Esophagus (tissue), 2 donors: ENCODE measurements around the gene GPR3. TPM values are rescaled to one million over a fixed set of nuclear protein-coding genes. Genes with fewer than 3 reads are reported as not detected.

Experiments
- H3K27ac ChIP-seq, 2 donors: one replicate each; pipeline ENCODE4 v1.5.1; 2013; ENCODE audit warnings: low read depth in 2 of 2, mild to moderate bottlenecking in 2 of 2, inconsistent platforms in 1 of 2, low read length in 1 of 2, moderate library complexity in 1 of 2
- H3K27me3 ChIP-seq, 2 donors: one replicate each; pipeline ENCODE4 v1.6.1; 2013; ENCODE audit warnings: low read length in 2 of 2, control low read depth in 1 of 2, mild to moderate bottlenecking in 1 of 2; ENCODE audit not compliant: insufficient read depth in 2 of 2, control insufficient read depth in 1 of 2
- H3K36me3 ChIP-seq, 2 donors: one replicate each; pipeline ENCODE4 v1.6.1; 2013; ENCODE audit warnings: low read length in 1 of 2; ENCODE audit not compliant: control insufficient read depth in 2 of 2, insufficient read depth in 2 of 2
- H3K4me1 ChIP-seq, 2 donors: one replicate each; pipeline ENCODE4 v1.6.1; 2013; ENCODE audit warnings: low read length in 1 of 2; ENCODE audit not compliant: control insufficient read depth in 2 of 2, insufficient read depth in 2 of 2
- H3K4me3 ChIP-seq, 2 donors: one replicate each; pipeline ENCODE4 v1.5.1; 2013; ENCODE audit warnings: low read length in 2 of 2, mild to moderate bottlenecking in 2 of 2, low read depth in 1 of 2, moderate library complexity in 1 of 2
- H3K9me3 ChIP-seq, 2 donors: one replicate each; pipeline ENCODE4 v1.6.1; 2013; ENCODE audit warnings: mild to moderate bottlenecking in 2 of 2, low read depth in 1 of 2, low read length in 1 of 2, moderate library complexity in 1 of 2; ENCODE audit not compliant: control insufficient read depth in 2 of 2, insufficient read depth in 1 of 2
- WGBS, 2 donors: extraction: QIAGEN DNeasy Blood & Tissue Kit; methylation state at CpG; one replicate each; pipeline ENCODE4 v1.1.7; 2013; 5-methylcytosine and 5-hydroxymethylcytosine counted together
- polyA plus RNA-seq, 2 donors: library from polyadenylated mRNA; stranded (reverse); fragments of 200-250 nt; gene quantifications; one replicate each; pipeline ENCODE4 v1.2.3, GENCODE V29; 2013
- donor health status: healthy with polysubstance abuse.
- donor health status: Bipolar disorder and iron deficiency.

GPR3 gene
- polyA plus RNA-seq, 2 donors, result 0.22 to 0.25 TPM

DNA sequence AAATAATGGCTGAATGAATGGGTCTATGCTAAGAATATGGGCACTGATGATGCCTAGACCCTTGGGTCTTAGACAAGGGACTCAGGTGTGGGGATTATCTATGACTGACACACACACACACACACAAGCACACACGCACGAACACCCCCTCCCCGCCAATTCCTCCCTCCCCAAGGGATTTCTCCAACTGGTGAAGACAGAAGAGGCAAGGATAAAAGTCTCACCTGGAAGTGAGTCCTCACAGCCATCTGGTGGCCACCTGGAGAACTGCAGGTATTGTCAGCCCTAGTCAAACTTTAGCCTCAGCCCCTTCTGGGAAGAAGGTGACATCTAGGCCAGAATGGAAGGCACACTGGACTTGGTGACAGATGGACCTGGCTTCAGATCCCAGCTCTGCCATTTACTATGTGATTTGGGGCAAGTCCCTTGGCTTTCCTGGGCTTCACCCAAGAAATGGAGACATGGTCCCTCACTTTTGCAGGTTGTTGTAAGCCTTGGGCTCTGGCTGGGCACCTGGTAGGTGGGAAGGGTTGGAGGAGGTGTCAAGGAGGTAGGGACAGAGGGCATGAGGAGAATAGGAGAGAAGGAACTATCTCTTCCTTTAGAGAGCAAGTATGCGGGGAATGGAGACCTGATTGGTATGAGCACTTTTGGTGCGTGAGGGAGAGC lies 4.0 kb upstream of the GPR3 start:
- Histone ChIP-seq H3K27ac (no peak overlapping the region), H3K9me3 (no peaks in the 10 kb centered on the region), H3K27me3 (no peaks in the 10 kb centered on the region), H3K4me1 (peaks cover 2 to 7% of the 10 kb centered on the region in 2 donors), H3K36me3 (no peaks in the 10 kb centered on the region), H3K4me3 (no peak overlapping the region)
- WGBS, 2 donors, result 41 to 43% methylated on average over 5 of the region's 5 CpGs

DNA sequence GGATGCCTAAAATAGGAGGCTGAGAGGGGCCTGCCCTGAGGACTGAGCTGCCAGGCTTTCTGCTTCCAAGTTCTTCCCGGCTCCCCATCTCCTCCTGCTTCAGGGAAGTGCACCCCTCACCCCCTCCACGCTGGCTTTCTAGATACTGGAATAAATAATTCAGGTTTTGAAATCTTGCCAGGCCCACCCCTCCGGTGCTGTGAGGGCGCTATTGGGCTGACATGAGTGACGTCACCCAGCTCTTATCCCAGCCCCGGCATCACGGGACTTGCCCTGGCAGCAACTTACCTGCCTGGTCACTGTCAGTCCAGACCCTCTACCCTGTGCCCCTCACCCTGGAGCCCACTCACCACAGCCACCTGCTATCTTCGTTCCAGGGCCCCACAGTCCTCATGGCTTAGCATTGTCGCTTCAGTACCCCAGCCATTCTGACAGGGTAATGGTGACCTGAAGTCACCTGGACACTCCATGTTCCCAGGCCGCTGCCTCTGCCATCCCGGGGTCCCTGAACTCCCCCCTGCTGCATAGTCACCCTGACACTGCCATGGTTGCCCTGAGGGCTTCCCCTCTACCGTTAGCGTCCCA lies 819 bp upstream of the GPR3 start:
- peak overlapping the region in 1 of 2 donors; percentile 54 for H3K27ac ChIP-seq
- H3K4me3 ChIP-seq, result no peak overlapping the region
- peaks cover 2 to 7% of the 10 kb centered on the region in 2 donors for H3K4me1 ChIP-seq
- 10 to 11% methylated on average over 13 of the region's 13 CpGs for WGBS, 2 donors
- no peaks in the 10 kb centered on the region for H3K27me3 ChIP-seq
- no peaks in the 10 kb centered on the region for H3K36me3 ChIP-seq
- H3K9me3 ChIP-seq, result no peaks in the 10 kb centered on the region

DNA sequence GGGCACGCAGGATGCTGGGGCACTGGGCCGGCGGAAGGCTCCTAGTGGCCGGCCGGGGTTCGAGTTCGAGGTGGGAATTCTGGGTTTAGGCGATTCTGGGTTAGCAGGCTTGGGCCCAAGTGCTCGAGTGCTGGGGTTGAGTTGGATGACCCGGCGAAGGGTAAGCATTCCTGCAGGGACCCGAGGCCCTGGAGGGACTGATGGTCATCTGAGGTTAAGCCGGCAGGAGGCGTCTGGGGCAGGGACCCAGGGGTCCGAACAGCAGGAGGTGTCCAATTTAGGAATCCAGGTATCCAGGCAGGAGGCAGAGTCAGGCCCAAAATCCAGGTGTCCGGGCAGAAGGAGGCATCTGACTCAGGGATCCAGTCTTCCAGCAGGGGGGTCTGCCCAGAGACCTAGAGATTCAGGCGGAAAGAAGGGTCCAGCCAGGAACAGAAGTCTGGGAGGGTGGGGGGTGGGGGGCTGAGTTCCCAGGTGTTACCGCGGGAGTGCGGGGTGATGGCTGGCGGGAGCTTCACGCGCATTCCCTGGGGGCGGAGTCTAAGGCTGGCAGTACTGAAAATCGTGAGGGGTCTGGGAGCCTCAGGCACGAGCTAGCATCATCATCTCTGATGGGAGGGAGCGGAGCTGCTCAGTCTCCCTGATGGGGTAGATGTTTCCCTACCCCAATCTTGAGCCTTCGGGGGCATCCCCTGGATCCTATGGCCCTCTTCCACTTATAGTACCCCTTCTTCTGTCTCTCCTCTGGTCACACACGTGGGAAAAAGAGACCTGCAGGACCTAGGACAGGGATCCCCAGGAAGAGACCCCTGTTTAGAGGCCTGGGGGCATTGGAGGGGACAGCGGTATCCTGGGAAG lies 585 bp downstream of the GPR3 start:
- Histone ChIP-seq H3K4me1 (peaks cover 2 to 7% of the 10 kb centered on the region in 2 donors), H3K27me3 (no peaks in the 10 kb centered on the region), H3K4me3 (peak overlapping the region; percentile 43), H3K27ac (peak overlapping the region in 1 of 2 donors; percentile 53), H3K9me3 (no peaks in the 10 kb centered on the region), H3K36me3 (no peaks in the 10 kb centered on the region)
- WGBS, 2 donors, result 38 to 39% methylated on average over 30 of the region's 30 CpGs

DNA sequence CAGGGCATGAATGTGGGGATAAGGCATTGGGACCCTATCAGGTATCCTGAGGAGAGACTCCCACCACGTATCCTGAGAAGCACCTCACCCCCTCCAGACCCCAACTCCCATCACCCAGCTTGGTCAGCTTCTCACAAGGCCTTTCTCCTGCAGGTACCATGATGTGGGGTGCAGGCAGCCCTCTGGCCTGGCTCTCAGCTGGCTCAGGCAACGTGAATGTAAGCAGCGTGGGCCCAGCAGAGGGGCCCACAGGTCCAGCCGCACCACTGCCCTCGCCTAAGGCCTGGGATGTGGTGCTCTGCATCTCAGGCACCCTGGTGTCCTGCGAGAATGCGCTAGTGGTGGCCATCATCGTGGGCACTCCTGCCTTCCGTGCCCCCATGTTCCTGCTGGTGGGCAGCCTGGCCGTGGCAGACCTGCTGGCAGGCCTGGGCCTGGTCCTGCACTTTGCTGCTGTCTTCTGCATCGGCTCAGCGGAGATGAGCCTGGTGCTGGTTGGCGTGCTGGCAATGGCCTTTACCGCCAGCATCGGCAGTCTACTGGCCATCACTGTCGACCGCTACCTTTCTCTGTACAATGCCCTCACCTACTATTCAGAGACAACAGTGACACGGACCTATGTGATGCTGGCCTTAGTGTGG lies 1.3 kb downstream of the GPR3 start:
- Histone ChIP-seq H3K27me3 (no peaks in the 10 kb centered on the region), H3K27ac (no peak overlapping the region), H3K36me3 (no peaks in the 10 kb centered on the region), H3K4me3 (no peak overlapping the region), H3K9me3 (no peaks in the 10 kb centered on the region), H3K4me1 (peaks cover 2 to 7% of the 10 kb centered on the region in 2 donors)
- WGBS, 2 donors, result 93 to 95% methylated on average over 18 of the region's 18 CpGs

DNA sequence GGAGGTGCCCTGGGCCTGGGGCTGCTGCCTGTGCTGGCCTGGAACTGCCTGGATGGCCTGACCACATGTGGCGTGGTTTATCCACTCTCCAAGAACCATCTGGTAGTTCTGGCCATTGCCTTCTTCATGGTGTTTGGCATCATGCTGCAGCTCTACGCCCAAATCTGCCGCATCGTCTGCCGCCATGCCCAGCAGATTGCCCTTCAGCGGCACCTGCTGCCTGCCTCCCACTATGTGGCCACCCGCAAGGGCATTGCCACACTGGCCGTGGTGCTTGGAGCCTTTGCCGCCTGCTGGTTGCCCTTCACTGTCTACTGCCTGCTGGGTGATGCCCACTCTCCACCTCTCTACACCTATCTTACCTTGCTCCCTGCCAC lies 1.8 kb downstream of the GPR3 start:
- Histone ChIP-seq H3K27ac (no peak overlapping the region), H3K4me3 (no peak overlapping the region), H3K4me1 (peaks cover 2 to 7% of the 10 kb centered on the region in 2 donors), H3K36me3 (no peaks in the 10 kb centered on the region), H3K9me3 (no peaks in the 10 kb centered on the region), H3K27me3 (no peaks in the 10 kb centered on the region)
- WGBS, 2 donors, result 95 to 96% methylated on average over 9 of the region's 9 CpGs

DNA sequence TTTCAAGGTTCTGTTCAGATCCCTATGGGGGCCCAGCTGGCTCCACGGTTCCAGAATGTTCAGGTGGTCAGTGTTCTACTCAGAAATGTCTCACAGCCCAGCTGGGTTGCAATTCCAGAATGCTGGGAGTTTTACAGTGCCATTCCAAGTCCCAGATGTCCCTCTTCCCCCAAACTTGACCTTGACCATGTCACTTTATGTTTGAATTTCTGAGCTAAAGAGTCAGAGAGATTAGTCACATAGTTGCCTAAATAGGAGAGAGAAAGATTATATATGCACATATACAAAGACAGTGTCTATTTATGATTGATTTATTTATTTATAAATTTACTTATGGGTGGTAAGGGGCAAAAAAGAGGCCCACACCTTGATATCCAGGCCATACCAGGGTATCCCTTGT lies 2.5 kb downstream of the GPR3 start:
- Histone ChIP-seq H3K27me3 (no peaks in the 10 kb centered on the region), H3K4me1 (peaks cover 2 to 9% of the 10 kb centered on the region in 2 donors), H3K36me3 (no peaks in the 10 kb centered on the region), H3K9me3 (no peaks in the 10 kb centered on the region), H3K4me3 (no peak overlapping the region), H3K27ac (no peak overlapping the region)
- WGBS, 2 donors, result 67 to 70% methylated on average over 1 of the region's 1 CpG

DNA sequence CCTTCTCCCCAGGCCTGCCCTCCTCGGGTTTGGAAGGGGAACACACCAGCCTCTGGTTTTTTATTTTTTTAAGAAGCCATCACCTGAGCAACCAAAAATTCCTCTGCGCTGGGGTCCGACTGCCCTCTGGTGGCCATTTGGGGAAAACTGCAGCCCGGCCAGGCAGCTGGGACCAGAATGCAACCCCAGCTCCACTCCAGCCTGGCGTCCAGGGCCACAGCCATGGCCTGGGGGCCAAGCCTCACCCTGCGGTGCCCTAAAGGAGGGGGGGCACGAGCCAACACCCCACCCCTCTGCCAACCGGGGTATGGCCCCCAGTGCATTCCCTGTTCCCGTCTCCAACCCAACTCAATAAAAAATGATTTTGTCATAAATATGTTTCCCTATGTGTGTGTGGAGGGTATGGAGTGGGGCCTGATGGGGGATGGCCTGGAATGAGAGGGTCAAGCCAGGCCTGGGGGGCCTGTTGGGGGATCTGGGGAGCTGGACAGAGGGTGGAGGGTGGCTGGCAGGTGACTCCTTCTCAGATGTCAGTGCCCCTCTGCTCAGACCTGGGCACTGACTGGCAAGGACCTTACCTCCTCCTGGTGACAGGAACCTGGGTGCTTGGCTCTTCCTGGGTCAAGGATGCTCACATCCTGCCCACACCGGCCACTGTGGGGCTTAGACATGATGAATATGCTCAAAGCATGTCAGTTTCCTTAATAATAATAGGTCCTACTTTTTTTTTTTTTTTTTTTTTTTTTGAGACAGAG lies 3.2 kb downstream of the GPR3 start:
- Histone ChIP-seq H3K9me3 (no peaks in the 10 kb centered on the region), H3K4me1 (peaks cover 2 to 10% of the 10 kb centered on the region in 2 donors), H3K36me3 (no peaks in the 10 kb centered on the region), H3K27ac (no peak overlapping the region), H3K27me3 (no peaks in the 10 kb centered on the region), H3K4me3 (no peak overlapping the region)
- WGBS, 2 donors, result 3 to 7% methylated on average over 10 of the region's 10 CpGs

DNA sequence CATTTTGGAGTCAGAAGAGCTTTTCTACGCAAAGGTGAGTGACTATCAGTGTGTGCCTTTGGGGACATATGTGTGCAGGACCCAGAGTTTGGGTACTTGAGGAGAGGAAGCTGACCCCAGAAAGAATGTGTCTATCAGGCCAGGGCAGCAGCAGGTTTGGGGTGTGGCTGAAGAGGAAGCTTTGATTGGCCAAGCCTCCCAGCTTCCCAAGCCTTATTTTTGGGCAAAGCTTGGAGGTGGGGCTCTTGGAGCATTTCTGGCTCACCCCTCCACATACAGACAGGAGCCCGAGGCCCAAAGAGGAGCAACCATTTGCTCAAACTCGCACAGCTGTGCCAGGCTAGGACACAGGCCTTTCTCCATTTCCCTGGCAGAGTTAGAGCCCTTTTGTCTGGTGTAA lies 4.7 kb downstream of the GPR3 start:
- Histone ChIP-seq H3K27me3 (no peaks in the 10 kb centered on the region), H3K36me3 (no peaks in the 10 kb centered on the region), H3K9me3 (no peaks in the 10 kb centered on the region), H3K4me3 (no peak overlapping the region), H3K4me1 (peaks cover under 1 to 9% of the 10 kb centered on the region in 2 donors), H3K27ac (no peak overlapping the region)
- WGBS, 2 donors, result 61 to 64% methylated on average over 3 of the region's 3 CpGs

DNA sequence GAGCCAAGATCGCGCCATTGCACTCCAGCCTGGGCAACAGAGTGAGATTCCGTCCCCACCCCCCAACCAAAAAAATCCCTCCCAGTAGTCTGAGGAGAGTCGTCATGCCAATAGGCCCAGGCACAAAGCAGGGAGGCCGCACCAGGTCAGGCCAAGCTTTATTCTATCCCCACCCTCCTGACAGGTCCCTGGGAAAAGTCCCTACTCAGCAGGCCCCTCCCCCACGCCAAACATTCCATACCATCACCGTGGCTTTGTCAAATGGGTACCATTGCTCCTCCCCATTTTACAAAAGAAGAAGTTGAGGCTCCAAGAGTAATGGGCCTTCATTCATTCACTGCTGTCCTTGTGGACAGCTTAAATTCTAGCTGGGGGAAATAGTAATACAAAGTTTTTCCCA lies 5.3 kb downstream of the GPR3 start:
- H3K9me3 ChIP-seq, result no peaks in the 10 kb centered on the region
- no peak overlapping the region for H3K4me3 ChIP-seq
- H3K36me3 ChIP-seq, result no peaks in the 10 kb centered on the region
- WGBS, 2 donors, result 68 to 70% methylated on average over 7 of the region's 7 CpGs
- peaks cover 5 to 11% of the 10 kb centered on the region in 2 donors for H3K4me1 ChIP-seq
- no peaks in the 10 kb centered on the region for H3K27me3 ChIP-seq
- H3K27ac ChIP-seq, result no peak overlapping the region
